GM21447 (cell line): ENCODE data around the gene CDHR3.
"Not testable (repeated sequence)": the region's sequence is repeated elsewhere in the genome, so short reads cannot be mapped to it uniquely, and the experiment has no call there.

Experiments used
- ATAC-seq: cut with Tn5 transposase; IDR thresholded peaks from one replicate; pipeline ENCODE4 v1.9.1; 2021; ENCODE audit not compliant: unreplicated experiment

The CDHR3 gene

GRCh38 chr7:105963038-105963667, at the start of gene CDHR3:
Gene CDHR3 (plus strand): TSS chr7:105963264. CDS start chr7:105963319, 55 bp downstream.
- ATAC-seq = no peak

GRCh38 chr7:105913947-105914346, 49.1 kb upstream of the CDHR3 start:
- ATAC-seq = no peak

GRCh38 chr7:105916603-105917002, 46.5 kb upstream of the CDHR3 start:
- ATAC-seq = no peak

- no peak for ATAC-seq
These were observed 45.4 kb upstream of the CDHR3 start for GRCh38 chr7:105917659-105918058.

GRCh38 chr7:105920766-105921165, 42.3 kb upstream of the CDHR3 start:
- ATAC-seq = no peak

GRCh38 chr7:105924945-105925344, 38.1 kb upstream of the CDHR3 start:
- no peak for ATAC-seq

GRCh38 chr7:105926131-105926530, 36.9 kb upstream of the CDHR3 start:
- ATAC-seq = no peak

- ATAC-seq = no peak
These were observed 31.9 kb upstream of the CDHR3 start for GRCh38 chr7:105931179-105931578.

GRCh38 chr7:105932835-105933477, 30.1 kb upstream of the CDHR3 start:
- no peak for ATAC-seq

GRCh38 chr7:105934572-105935185, 28.4 kb upstream of the CDHR3 start:
- ATAC-seq = no peak

- ATAC-seq = no peak
These were observed 27.8 kb upstream of the CDHR3 start for GRCh38 chr7:105935250-105935649.

GRCh38 chr7:105937411-105937810, 25.7 kb upstream of the CDHR3 start:
- ATAC-seq = no peak

GRCh38 chr7:105940109-105940508, 23.0 kb upstream of the CDHR3 start:
- ATAC-seq = no peak

GRCh38 chr7:105941596-105941995, 21.5 kb upstream of the CDHR3 start:
- ATAC-seq = no peak

- ATAC-seq = no peak
These were observed 19.6 kb upstream of the CDHR3 start for GRCh38 chr7:105943486-105943885.

GRCh38 chr7:105945848-105946247, 17.2 kb upstream of the CDHR3 start:
- ATAC-seq = no peak

GRCh38 chr7:105951597-105951996, 11.5 kb upstream of the CDHR3 start:
- ATAC-seq = no peak

GRCh38 chr7:105952917-105953595, 10.0 kb upstream of the CDHR3 start:
- ATAC-seq = no peak

GRCh38 chr7:105954711-105955110, 8.4 kb upstream of the CDHR3 start:
- no peak for ATAC-seq

- not testable (repeated sequence) for ATAC-seq
These were observed 7.2 kb upstream of the CDHR3 start for GRCh38 chr7:105955651-105956466.

GRCh38 chr7:105958012-105958411, 5.1 kb upstream of the CDHR3 start:
- ATAC-seq = no peak
